HUES6 (cell line): Measurements from ENCODE around the gene SLC7A4.
A peak's percentile ranks its signal among the peaks of the same experiment; 100 is the strongest.

Experiments used
- H3K27ac ChIP-seq: 2 replicates; pipeline ENCODE4 v1.7.0; 2013; ENCODE audit warnings: low read depth, mild to moderate bottlenecking, low read length, inconsistent platforms
- H3K27me3 ChIP-seq: 2 replicates; pipeline ENCODE4 v1.6.1; 2013; ENCODE audit warnings: low read length; ENCODE audit not compliant: control insufficient read depth, insufficient read depth
- H3K36me3 ChIP-seq: 2 replicates; pipeline ENCODE4 v1.6.1; 2013; ENCODE audit warnings: low read length; ENCODE audit not compliant: control insufficient read depth, insufficient read depth
- H3K4me1 ChIP-seq: 2 replicates; pipeline ENCODE4 v1.6.1; 2013; ENCODE audit warnings: low read length; ENCODE audit not compliant: control insufficient read depth, insufficient read depth
- H3K4me3 ChIP-seq: 2 replicates; pipeline ENCODE4 v1.5.1; 2013; ENCODE audit warnings: low read depth, low read length
- H3K9ac ChIP-seq: one replicate; pipeline ENCODE4 v1.6.1; 2013; ENCODE audit warnings: mild to moderate bottlenecking, low read length
- H3K9me3 ChIP-seq: 2 replicates; pipeline ENCODE4 v1.6.1; 2013; ENCODE audit warnings: low read depth, low read length; ENCODE audit not compliant: control insufficient read depth, insufficient read depth

The SLC7A4 gene

GRCh38 chr22:21033895-21034294 lies 1.5 kb upstream of the SLC7A4 start:
- no peak overlapping the region for H3K9ac ChIP-seq
- no peaks in the 10 kb centered on the region; the same call in 1 of the 2 replicates for H3K4me1 ChIP-seq
- H3K36me3 ChIP-seq = no peaks in the 10 kb centered on the region
- H3K9me3 ChIP-seq = no peaks in the 10 kb centered on the region
- H3K4me3 ChIP-seq = no peak overlapping the region
- H3K27ac ChIP-seq = no peak overlapping the region
- H3K27me3 ChIP-seq = peaks cover 45% of the 10 kb centered on the region

GRCh38 chr22:21032868-21033688 lies 717 bp upstream of the SLC7A4 start:
- no peak overlapping the region for H3K27ac ChIP-seq
- no peaks in the 10 kb centered on the region; the same call in 1 of the 2 replicates for H3K4me1 ChIP-seq
- no peaks in the 10 kb centered on the region for H3K36me3 ChIP-seq
- no peaks in the 10 kb centered on the region for H3K9me3 ChIP-seq
- H3K4me3 ChIP-seq = peak overlapping the region; percentile 63
- no peak overlapping the region for H3K9ac ChIP-seq
- peaks cover 45% of the 10 kb centered on the region for H3K27me3 ChIP-seq

DNA sequence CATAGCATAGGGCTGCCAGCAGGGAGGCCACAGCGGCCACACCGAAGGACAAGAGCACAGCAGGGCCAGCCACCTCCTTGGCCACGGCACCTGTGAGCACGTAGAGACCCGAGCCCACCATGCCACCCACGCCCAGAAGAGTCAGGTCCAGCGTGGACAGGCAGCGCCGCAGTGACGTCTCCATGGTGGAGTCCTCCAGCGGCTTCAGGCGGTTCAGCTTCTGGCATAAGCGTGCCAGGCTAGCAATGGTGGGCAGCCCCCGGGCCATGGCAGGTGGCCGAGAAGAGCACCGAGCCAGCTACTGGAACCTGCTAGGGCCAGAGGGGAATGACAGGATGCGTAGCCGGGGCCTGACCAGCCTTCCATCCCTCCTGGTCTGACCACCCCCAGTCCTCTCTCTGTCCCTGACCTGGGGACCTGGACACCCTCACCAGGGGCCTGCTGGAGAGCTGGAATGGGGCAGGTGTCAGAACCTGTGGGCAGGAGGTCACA lies 770 bp downstream of the SLC7A4 start:
- Histone ChIP-seq H3K9ac (no peak overlapping the region), H3K36me3 (no peaks in the 10 kb centered on the region), H3K27me3 (peaks cover 45% of the 10 kb centered on the region), H3K9me3 (no peaks in the 10 kb centered on the region), H3K4me1 (no peaks in the 10 kb centered on the region; the same call in 1 of the 2 replicates), H3K27ac (no peak overlapping the region), H3K4me3 (peak overlapping the region; percentile 63)

GRCh38 chr22:21030621-21031544 lies 1.5 kb downstream of the SLC7A4 start:
- Histone ChIP-seq H3K4me1 (no peaks in the 10 kb centered on the region; the same call in 1 of the 2 replicates), H3K4me3 (no peak overlapping the region), H3K9me3 (no peaks in the 10 kb centered on the region), H3K9ac (no peak overlapping the region), H3K36me3 (no peaks in the 10 kb centered on the region), H3K27me3 (peaks cover 45% of the 10 kb centered on the region), H3K27ac (no peak overlapping the region)

DNA sequence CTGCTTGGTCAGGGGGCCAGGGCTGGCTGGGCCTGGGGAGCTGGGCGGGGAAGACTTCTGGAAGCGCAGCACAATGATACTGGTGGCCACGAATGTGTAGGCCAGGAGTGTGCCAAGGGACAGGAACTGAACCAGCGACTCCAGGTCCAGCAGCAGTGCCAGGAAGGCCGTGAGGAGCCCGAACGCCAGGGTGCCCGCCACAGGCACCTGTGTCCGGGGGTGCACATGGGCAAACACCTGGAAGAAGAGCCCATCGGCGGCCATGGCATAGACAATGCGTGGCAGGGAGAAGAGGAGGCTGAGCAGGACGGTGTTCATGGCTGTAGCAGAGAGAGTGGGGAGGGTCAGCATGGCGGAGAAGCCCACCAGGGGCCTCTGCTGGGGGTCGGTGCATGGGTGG lies 2.3 kb downstream of the SLC7A4 start:
- Histone ChIP-seq H3K27ac (no peak overlapping the region), H3K9ac (no peak overlapping the region), H3K27me3 (peaks cover 45% of the 10 kb centered on the region), H3K36me3 (no peaks in the 10 kb centered on the region), H3K9me3 (no peaks in the 10 kb centered on the region), H3K4me1 (no peaks in the 10 kb centered on the region; the same call in 1 of the 2 replicates), H3K4me3 (no peak overlapping the region)

DNA sequence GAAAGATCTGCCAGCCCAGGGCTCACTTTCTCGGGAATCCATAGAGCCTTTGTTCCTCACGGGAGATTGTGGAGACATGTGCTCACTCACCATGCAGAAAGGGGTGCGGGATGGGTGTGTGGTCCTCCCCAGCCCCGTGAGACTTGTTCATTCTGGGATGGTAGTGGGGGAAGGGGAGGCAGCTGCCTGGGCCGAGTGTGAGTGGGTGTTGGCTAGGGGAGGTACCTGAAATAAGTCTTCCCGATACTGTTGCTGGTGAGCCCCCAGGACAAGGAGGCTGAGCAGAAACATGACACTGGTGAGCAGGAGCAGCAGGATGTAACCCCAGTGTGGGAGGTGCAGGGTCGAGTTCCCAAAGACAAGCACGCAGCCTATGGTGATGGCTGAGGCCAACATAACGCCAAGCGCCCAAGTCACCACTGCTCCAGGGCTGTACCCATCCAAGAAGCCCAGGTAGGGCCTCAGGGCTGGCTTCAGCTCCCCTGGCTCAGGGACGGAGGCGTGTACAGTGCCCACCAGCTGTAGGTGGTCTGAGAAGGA lies 2.8 kb downstream of the SLC7A4 start:
- Histone ChIP-seq H3K9ac (no peak overlapping the region), H3K4me3 (no peak overlapping the region), H3K27ac (no peak overlapping the region), H3K27me3 (peaks cover 45% of the 10 kb centered on the region), H3K9me3 (no peaks in the 10 kb centered on the region), H3K4me1 (no peaks in the 10 kb centered on the region; the same call in 1 of the 2 replicates), H3K36me3 (no peaks in the 10 kb centered on the region)

DNA sequence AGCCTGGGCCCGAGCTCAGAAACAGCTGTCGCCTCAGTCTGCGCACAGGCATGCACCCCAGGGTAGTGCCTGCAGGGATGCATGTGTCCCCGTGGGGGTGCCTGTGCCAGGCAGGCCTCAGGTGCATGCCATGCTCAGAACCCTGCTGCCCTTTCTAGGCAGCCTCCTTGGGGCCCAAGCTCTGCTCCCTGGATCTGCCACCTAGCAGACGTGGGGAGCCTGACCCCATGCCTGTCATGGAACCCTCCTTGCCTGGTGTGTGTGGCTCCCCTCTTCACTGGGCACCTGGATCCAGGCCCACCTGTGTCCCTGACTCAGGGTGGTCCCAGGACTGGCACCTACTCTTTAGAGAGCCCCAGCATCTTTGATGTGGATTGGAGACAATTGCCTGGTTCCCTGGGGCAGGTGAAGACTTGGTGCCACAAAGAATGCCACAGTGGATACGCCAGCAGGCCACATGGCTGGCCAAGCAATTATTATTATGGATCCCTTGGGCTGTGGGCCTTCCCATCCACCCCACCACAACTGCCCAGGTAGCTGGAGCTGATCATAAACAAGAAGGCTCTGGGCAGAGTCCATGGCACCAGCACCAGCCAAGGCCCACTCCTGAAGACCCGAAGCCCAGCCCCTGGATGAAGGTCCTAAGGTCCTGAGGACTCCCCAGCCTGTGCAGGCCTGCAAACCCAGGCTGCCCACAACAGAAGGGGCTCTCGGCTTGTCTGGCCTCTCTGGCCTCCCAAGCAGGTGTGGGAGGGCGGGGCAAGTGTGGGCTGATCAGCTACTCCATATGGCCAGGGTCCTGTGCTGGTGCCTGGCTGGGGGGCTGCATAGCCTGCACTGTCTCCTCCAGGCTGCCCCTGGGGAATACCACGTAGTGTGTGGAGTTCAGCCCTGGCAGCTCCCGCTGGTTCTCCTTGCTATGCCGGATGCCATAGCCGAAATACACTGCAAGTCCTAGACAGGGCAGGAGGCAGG lies 3.8 kb downstream of the SLC7A4 start:
- Histone ChIP-seq H3K27me3 (peaks cover 42% of the 10 kb centered on the region), H3K9ac (no peak overlapping the region)

GRCh38 chr22:21026783-21027692 lies 5.3 kb downstream of the SLC7A4 start:
- no peak overlapping the region for H3K9ac ChIP-seq
- peaks cover 27% of the 10 kb centered on the region for H3K27me3 ChIP-seq
- no peak overlapping the region for H3K4me3 ChIP-seq
- H3K9me3 ChIP-seq = no peaks in the 10 kb centered on the region
- no peaks in the 10 kb centered on the region for H3K36me3 ChIP-seq
- no peak overlapping the region for H3K27ac ChIP-seq
- H3K4me1 ChIP-seq = no peaks in the 10 kb centered on the region; the same call in 1 of the 2 replicates

More for the DNA sequence above, 3.8 kb downstream of the SLC7A4 start:
- Histone ChIP-seq H3K9me3 (no peaks in the 10 kb centered on the region), H3K4me1 (no peaks in the 10 kb centered on the region; the same call in 1 of the 2 replicates), H3K36me3 (no peaks in the 10 kb centered on the region), H3K27ac (no peak overlapping the region), H3K4me3 (no peak overlapping the region)
